AG09319 (cell line): ENCODE data around the gene BMP3.
A peak's percentile ranks its signal among the peaks of the same experiment; 100 is the strongest.
"Not testable (repeated sequence)": the region's sequence is repeated elsewhere in the genome, so short reads cannot be mapped to it uniquely, and the experiment has no call there.

Experiments
- DNase-seq: peaks from one replicate; pipeline ENCODE4 v3.0.0-alpha.2; 2010; ENCODE audit warnings: low read depth; ENCODE audit errors: extremely low read depth
- CTCF ChIP-seq: IDR thresholded peaks from 2 replicates; pipeline ENCODE4 v1.5.1; 2011; ENCODE audit warnings: low read depth, mild to moderate bottlenecking, inconsistent platforms, low read length, moderate library complexity

Gene BMP3

GRCh38 chr4:81030061-81030980, at the start of gene BMP3:
TSS of gene BMP3 (plus strand) at chr4:81030708. CDS start at chr4:81031285, 577 bp downstream.
- DNase-seq, result no peak
- no peak for TF ChIP-seq CTCF

- DNase-seq, result no peak
- no peak for TF ChIP-seq CTCF
Observed at GRCh38 chr4:80986011-80986410, 44.5 kb upstream of the BMP3 start.

GRCh38 chr4:80989921-80990544, 40.5 kb upstream of the BMP3 start:
- peak; percentile 40 for DNase-seq

GRCh38 chr4:80990851-80991250, 39.7 kb upstream of the BMP3 start:
- no peak for TF ChIP-seq CTCF
- no peak for DNase-seq

More at GRCh38 chr4:80989921-80990544, 40.5 kb upstream of the BMP3 start:
- TF ChIP-seq CTCF, result peak; percentile 66

GRCh38 chr4:80999943-81000342, 30.6 kb upstream of the BMP3 start:
- DNase-seq, result no peak
- TF ChIP-seq CTCF, result no peak

GRCh38 chr4:81003597-81004111, 26.9 kb upstream of the BMP3 start:
- no peak for TF ChIP-seq CTCF
- DNase-seq, result no peak

GRCh38 chr4:81007417-81007816, 23.1 kb upstream of the BMP3 start:
- TF ChIP-seq CTCF, result no peak
- no peak for DNase-seq

GRCh38 chr4:81016566-81016965, 13.9 kb upstream of the BMP3 start:
- DNase-seq, result not testable (repeated sequence)
